Hepatocyte (in vitro differentiated cells): Measurements from ENCODE around the gene BAZ2B.

ENCODE experiments used
- EZH2 ChIP-seq: fragments of 200-600 bp; sonication (generic); IDR thresholded peaks from 2 replicates; pipeline ENCODE4 v1.6.1; 2016; ENCODE audit warnings: antibody characterized with exemption, mild to moderate bottlenecking, borderline replicate concordance
- EZH2phosphoT487 ChIP-seq: fragments of 200-600 bp; sonication (generic); IDR thresholded peaks from one replicate; pipeline ENCODE4 v1.6.1; 2018; ENCODE audit warnings: antibody characterized with exemption, mild to moderate bottlenecking, low read depth, moderate library complexity; ENCODE audit not compliant: unreplicated experiment, severe bottlenecking
- TF ChIP-seq, protein P1 (sequence below): fragments of 200-600 bp; sonication (generic); IDR thresholded peaks from 2 replicates; pipeline ENCODE4 v1.5.1; 2016; ENCODE audit warnings: antibody characterized with exemption, mild to moderate bottlenecking; ENCODE audit not compliant: poor library complexity

DNA sequence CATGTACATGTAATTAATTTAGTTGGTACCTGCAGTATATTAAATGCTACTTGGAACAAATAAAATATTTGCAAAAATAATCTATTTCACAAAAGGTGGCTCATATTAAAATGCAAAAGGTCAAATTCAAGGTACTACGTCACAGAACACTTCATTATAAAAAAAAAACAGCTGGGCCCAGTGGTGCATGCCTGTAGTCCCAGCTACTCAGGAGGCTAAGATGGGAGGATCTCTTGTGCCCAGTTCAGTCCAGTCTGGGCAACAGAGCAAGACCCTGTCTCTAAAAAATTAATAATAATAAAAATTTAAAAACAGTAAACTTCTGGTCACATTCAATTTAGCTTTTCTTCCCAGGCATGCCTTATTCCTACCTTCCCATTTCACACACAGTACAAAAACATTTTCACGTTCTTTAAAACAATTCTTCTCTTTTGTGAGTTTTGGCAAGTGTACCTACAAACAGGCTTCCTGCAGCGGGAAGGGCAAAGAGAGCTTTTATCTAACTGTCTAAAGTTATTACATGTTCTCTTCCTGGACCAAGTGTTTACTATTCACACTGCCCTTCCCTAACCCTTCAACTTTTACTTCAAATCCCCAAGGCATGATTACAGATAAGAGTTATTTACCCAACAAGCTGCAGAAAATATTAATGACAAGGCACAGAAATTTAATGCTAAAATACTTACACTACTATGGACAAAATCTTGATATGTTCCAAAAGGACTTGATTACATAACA is 10.7 kb downstream of the BAZ2B start:
- TF ChIP-seq, protein P1, sequence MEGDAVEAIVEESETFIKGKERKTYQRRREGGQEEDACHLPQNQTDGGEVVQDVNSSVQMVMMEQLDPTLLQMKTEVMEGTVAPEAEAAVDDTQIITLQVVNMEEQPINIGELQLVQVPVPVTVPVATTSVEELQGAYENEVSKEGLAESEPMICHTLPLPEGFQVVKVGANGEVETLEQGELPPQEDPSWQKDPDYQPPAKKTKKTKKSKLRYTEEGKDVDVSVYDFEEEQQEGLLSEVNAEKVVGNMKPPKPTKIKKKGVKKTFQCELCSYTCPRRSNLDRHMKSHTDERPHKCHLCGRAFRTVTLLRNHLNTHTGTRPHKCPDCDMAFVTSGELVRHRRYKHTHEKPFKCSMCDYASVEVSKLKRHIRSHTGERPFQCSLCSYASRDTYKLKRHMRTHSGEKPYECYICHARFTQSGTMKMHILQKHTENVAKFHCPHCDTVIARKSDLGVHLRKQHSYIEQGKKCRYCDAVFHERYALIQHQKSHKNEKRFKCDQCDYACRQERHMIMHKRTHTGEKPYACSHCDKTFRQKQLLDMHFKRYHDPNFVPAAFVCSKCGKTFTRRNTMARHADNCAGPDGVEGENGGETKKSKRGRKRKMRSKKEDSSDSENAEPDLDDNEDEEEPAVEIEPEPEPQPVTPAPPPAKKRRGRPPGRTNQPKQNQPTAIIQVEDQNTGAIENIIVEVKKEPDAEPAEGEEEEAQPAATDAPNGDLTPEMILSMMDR = no peak
- TF ChIP-seq EZH2 (no peak), EZH2phosphoT487 (no peak)
